KOPT-K1 (cell line): ENCODE data around the gene TNS1.

Source experiments
- H3K27ac ChIP-seq: fragments of 200-600 bp; sonication (generic); 2 replicates; pipeline ENCODE4 v1.5.1; 2016; ENCODE audit warnings: antibody characterized with exemption, mild to moderate bottlenecking, low read depth, low read length; ENCODE audit not compliant: poor library complexity, severe bottlenecking
- H3K36me3 ChIP-seq: fragments of 200-600 bp; sonication (generic); 2 replicates; pipeline ENCODE4 v1.5.1; 2017; ENCODE audit warnings: antibody characterized with exemption, mild to moderate bottlenecking, low read length, moderate library complexity; ENCODE audit not compliant: insufficient read depth
- H3K9me3 ChIP-seq: fragments of 200-600 bp; sonication (generic); 2 replicates; pipeline ENCODE4 v1.5.1; 2017; ENCODE audit warnings: antibody characterized with exemption, low read length, mild to moderate bottlenecking; ENCODE audit not compliant: insufficient read depth, poor library complexity, severe bottlenecking

The TNS1 gene

GRCh38 chr2:217766356-217766755 is 236.4 kb downstream of the TNS1 start:
- H3K36me3 ChIP-seq: no peaks in the 10 kb centered on the region
- H3K9me3 ChIP-seq: peaks cover 12% of the 10 kb centered on the region
- no peak overlapping the region for H3K27ac ChIP-seq

DNA sequence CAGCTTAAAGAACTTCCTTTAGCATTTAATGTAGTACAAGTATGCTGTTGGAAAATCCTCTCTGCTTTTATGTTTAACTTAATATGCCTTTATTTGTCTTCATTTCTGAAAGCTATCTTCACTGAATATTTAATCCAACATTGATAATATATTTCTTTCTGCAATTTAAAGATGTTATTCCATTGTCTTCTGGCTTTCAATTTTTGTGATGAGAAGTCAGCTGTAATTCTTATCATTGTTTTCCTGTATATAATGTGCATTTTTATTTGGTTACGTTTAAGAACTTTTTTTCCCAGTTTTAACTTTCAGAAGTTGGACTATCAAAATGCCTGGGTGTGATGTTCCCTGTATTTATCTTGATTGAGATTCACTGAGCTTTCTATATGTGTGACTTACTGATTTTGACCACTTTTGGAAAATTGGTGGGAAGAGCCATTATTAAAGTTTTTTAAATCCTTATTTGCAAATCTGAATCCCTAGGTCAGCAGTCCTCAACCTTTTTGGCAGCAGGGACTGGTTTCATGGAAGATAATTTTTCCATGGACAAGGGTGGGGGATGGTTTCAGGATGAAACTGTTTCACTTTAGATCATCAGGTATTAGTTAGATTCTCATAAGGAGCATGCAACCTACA is 241.0 kb downstream of the TNS1 start:
- peaks cover 13% of the 10 kb centered on the region for H3K9me3 ChIP-seq
- no peak overlapping the region for H3K27ac ChIP-seq
- no peaks in the 10 kb centered on the region for H3K36me3 ChIP-seq

DNA sequence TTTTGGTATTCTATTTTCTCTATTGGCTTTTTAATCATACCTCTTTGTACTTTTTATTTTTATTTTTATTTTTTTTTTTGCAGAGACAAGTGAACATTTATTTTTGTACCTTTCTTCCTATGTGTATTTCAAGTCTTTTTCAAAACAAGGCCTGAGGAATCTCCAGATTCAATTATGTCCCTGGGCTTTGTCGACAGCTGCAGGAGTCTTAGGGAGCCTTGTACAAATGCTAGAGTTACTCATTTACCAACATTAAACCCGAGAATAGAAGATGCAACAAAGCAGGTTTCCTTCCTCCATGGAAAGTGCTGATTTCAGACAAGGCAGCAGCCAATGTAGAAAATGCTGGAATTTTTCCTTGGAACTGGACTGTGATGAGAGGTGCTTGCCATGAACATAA is 242.8 kb downstream of the TNS1 start:
- H3K27ac ChIP-seq: no peak overlapping the region
- peaks cover 13% of the 10 kb centered on the region for H3K9me3 ChIP-seq
- no peaks in the 10 kb centered on the region for H3K36me3 ChIP-seq

DNA sequence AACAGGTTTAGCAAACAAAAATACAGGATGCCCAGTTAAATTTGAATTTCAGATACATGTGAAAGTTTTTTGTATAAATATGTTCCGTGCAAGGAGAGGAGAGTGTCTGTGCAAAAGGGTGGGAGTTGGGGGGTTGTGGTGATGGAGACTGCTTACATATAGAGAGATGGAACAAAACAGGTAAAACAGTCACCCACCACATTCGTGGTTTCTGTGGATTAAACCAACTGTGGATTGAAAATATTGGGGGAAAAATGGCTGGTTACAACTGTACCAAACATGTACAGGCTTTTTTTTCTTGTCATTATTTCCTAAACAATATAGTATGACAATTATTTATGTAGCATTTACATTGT is 245.7 kb downstream of the TNS1 start:
- Histone ChIP-seq H3K9me3 (peaks cover 7% of the 10 kb centered on the region), H3K36me3 (no peaks in the 10 kb centered on the region), H3K27ac (no peak overlapping the region)

- Histone ChIP-seq H3K9me3 (peaks cover 2% of the 10 kb centered on the region), H3K27ac (no peak overlapping the region), H3K36me3 (no peaks in the 10 kb centered on the region)
Measured at GRCh38 chr2:217756375-217757107, 246.3 kb downstream of the TNS1 start.

DNA sequence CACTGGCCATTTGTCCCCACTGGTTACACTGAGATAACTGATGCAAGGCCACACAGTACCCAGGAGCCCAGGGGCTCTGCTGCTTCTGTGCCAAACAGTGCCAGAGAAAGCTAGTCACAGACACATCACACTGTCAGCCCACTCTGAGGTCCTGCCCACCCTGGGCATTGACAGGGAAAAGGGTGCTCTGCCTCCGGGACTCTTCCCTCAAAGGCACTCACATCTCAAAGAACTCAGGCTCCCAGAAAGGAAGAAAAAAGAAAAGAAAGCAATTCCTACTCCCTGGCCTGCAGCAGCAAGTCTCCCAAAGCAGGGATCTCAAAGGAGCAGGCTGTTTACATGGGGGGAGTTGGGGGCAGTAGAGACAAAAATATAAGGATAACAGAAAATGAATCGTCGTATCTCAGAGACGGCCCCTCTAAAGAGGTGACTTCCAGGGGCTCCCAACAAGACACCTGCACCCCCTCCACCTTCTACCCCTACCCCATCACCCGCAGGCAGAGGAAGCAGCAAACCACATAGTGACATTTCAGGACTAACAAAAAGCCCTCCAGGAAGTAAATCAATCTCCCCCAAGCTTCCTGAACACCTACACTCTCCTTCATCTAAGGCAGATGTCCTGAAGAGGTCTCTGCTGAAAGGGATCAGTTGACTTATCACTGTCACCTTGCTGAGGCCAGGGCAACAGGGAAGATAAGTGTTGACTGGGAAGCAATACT is 247.6 kb downstream of the TNS1 start:
- Histone ChIP-seq H3K9me3 (no peaks in the 10 kb centered on the region), H3K27ac (no peak overlapping the region), H3K36me3 (no peaks in the 10 kb centered on the region)

- H3K27ac ChIP-seq: no peak overlapping the region
- H3K36me3 ChIP-seq: no peaks in the 10 kb centered on the region
- no peaks in the 10 kb centered on the region for H3K9me3 ChIP-seq
Measured at GRCh38 chr2:217753460-217754200, 249.2 kb downstream of the TNS1 start.

GRCh38 chr2:217752714-217753459 is 249.9 kb downstream of the TNS1 start:
- Histone ChIP-seq H3K27ac (no peak overlapping the region), H3K36me3 (no peaks in the 10 kb centered on the region), H3K9me3 (no peaks in the 10 kb centered on the region)

- Histone ChIP-seq H3K36me3 (no peaks in the 10 kb centered on the region), H3K27ac (no peak overlapping the region), H3K9me3 (no peaks in the 10 kb centered on the region)
Measured at GRCh38 chr2:217751952-217752351, 250.8 kb downstream of the TNS1 start.

DNA sequence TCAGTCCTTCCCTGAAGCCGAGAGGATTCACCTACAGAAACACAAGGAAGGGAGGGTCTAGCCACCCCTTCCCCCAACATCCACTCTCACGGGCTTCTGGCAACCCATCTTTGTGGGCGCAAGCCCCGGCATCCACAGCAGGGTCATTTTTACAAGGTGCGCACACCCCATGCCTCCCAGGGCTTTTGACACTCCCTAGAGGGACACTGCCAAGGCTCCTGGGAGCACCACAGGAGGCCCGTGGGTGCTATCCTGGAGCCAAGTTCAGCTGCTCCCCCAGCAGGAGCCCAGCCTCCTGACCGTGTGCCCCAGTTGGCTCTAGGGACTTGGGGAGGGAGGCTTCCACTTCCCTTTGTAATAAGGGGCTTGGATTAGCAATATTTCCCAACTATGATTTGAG is 251.6 kb downstream of the TNS1 start:
- Histone ChIP-seq H3K27ac (no peak overlapping the region), H3K9me3 (no peaks in the 10 kb centered on the region), H3K36me3 (no peaks in the 10 kb centered on the region)
